GM12878 (cell line): ENCODE measurements around the gene PROSER3. TPM values are rescaled to one million over a fixed set of nuclear protein-coding genes. Genes with fewer than 3 reads are reported as not detected.

Experiments used
- ATAC-seq: fragments of 200-7000 bp; cut with Tn5 transposase; 3 replicates; pipeline ENCODE4 v1.9.1; 2020; ENCODE audit warnings: mild to moderate bottlenecking, moderate library complexity
- BruUV-seq: library from RNA; stranded (reverse); fragments of 400-500 nt; replicated peaks from 2 replicates; lab custom pipeline; 2021; lab: Mats Ljungman, UMichigan
- CTCF ChIA-PET: fragments of 300-600 bp; sonication (Branson Sonifier 250); formaldehyde crosslinking; extraction: SDS; loops from one replicate; lab custom pipeline; 2021; ENCODE audit warnings: inconsistent platforms; lab: Yijun Ruan, JAX
- POLR2A ChIA-PET: fragments of 350-600 bp; formaldehyde crosslinking; extraction: SDS; loops from one replicate; lab custom pipeline; 2021; ENCODE audit warnings: inconsistent platforms; lab: Charles Lee
- RAD21 ChIA-PET: fragments of 300-600 bp; sonication (Branson Sonifier 250); formaldehyde crosslinking; loops from one replicate; lab custom pipeline; 2023; ENCODE audit warnings: antibody characterized with exemption; ENCODE audit not compliant: unreplicated experiment; lab: Charles Lee
- SMC1A ChIA-PET: fragments of 300-600 bp; sonication (Branson Sonifier 250); formaldehyde crosslinking; loops from one replicate; lab custom pipeline; 2023; ENCODE audit not compliant: unreplicated experiment, uncharacterized antibody; lab: Charles Lee
- DNase-seq: peaks from one replicate; pipeline ENCODE4 v3.0.0-alpha.2; 2011; ENCODE audit warnings: low read depth, low spot score
- FAIRE-seq: peaks from 3 replicates; lab custom pipeline; 2011; peaks lifted over from hg19 to GRCh38; lab: Jason Lieb, UNC
- H2AFZ ChIP-seq: 2 replicates; pipeline ENCODE4 v1.6.0; 2011; ENCODE audit warnings: low read depth, low read length, control low read depth; ENCODE audit not compliant: control insufficient read depth
- H3K27ac ChIP-seq: 2 replicates; pipeline ENCODE4 v1.5.1; 2011; ENCODE audit warnings: control low read depth; ENCODE audit not compliant: control insufficient read depth, insufficient read depth
- H3K27me3 ChIP-seq, 2 experiments: replicated peaks in 1 of 2; 2 replicates each; pipeline versions ENCODE4 v1.6.0 to v1.6.1; 2011; ENCODE audit warnings: low read length in 1 of 2; ENCODE audit not compliant: control insufficient read depth in 2 of 2, insufficient read depth in 2 of 2
- H3K36me3 ChIP-seq, 2 experiments: 2 replicates each; pipeline ENCODE4 v1.5.1; 2011; ENCODE audit warnings: low read length in 1 of 2; ENCODE audit not compliant: control insufficient read depth in 2 of 2, insufficient read depth in 2 of 2
- H3K4me1 ChIP-seq: 2 replicates; pipeline ENCODE4 v1.6.1; 2011; ENCODE audit warnings: mild to moderate bottlenecking, low read length, moderate library complexity, mixed read lengths; ENCODE audit not compliant: control insufficient read depth, insufficient read depth
- H3K4me2 ChIP-seq: 2 replicates; pipeline ENCODE4 v1.6.0; 2011; ENCODE audit warnings: control low read depth; ENCODE audit not compliant: control insufficient read depth, insufficient read depth
- H3K4me3 ChIP-seq: fragments of 200-600 bp; sonication (generic); 2 replicates; pipeline ENCODE4 v1.5.1; 2016
- H3K79me2 ChIP-seq: 2 replicates; pipeline ENCODE4 v1.6.0; 2011; ENCODE audit warnings: low read length; ENCODE audit not compliant: control insufficient read depth, insufficient read depth
- H3K9ac ChIP-seq: 2 replicates; pipeline ENCODE4 v1.8.0; 2011; ENCODE audit warnings: low read length, control low read depth, mixed read lengths; ENCODE audit not compliant: control insufficient read depth, insufficient read depth
- H3K9me3 ChIP-seq: replicated peaks from 3 replicates; pipeline ENCODE4 v1.5.1; 2011; ENCODE audit warnings: mild to moderate bottlenecking, low read length; ENCODE audit not compliant: control insufficient read depth, insufficient read depth
- H4K20me1 ChIP-seq: 2 replicates; pipeline ENCODE4 v1.6.0; 2011; ENCODE audit not compliant: control insufficient read depth, insufficient read depth
- BACH1 ChIP-seq: fragments of 450-650 bp; IDR thresholded peaks from 2 replicates; pipeline ENCODE4 v1.6.1; 2017; ENCODE audit warnings: mild to moderate bottlenecking, borderline replicate concordance
- FOXK2 ChIP-seq: fragments of 450-650 bp; IDR thresholded peaks from 2 replicates; pipeline ENCODE4 v1.6.1; 2017; ENCODE audit warnings: mild to moderate bottlenecking, moderate library complexity
- IKZF1 ChIP-seq: fragments of 450-650 bp; conservative IDR thresholded peaks from 2 replicates; pipeline ENCODE4 v1.6.1; 2017; ENCODE audit warnings: antibody characterized with exemption, mild to moderate bottlenecking
- KAT2A ChIP-seq: conservative IDR thresholded peaks from 2 replicates; pipeline ENCODE4 v1.6.1; 2011; ENCODE audit warnings: low read depth, low read length; ENCODE audit not compliant: control insufficient read depth
- LARP7 ChIP-seq: fragments of 450-650 bp; IDR thresholded peaks from 2 replicates; pipeline ENCODE4 v1.6.1; 2017; ENCODE audit warnings: mild to moderate bottlenecking
- MTA3 ChIP-seq: IDR thresholded peaks from 2 replicates; pipeline ENCODE4 v1.6.1; 2012; ENCODE audit warnings: low read length, inconsistent platforms, borderline replicate concordance
- NBN ChIP-seq: fragments of 450-650 bp; IDR thresholded peaks from 2 replicates; pipeline ENCODE4 v1.6.1; 2016
- NR2C1 ChIP-seq: fragments of 450-650 bp; IDR thresholded peaks from 2 replicates; pipeline ENCODE4 v1.6.1; 2017; ENCODE audit warnings: antibody characterized with exemption, mild to moderate bottlenecking, moderate library complexity
- NR2C2 ChIP-seq: IDR thresholded peaks from 2 replicates; pipeline ENCODE4 v1.6.1; 2011; ENCODE audit warnings: borderline replicate concordance, low read depth; ENCODE audit not compliant: control insufficient read depth, insufficient read length
- PKNOX1 ChIP-seq: fragments of 450-650 bp; IDR thresholded peaks from 2 replicates; pipeline ENCODE4 v1.6.1; 2016; ENCODE audit warnings: mild to moderate bottlenecking
- RELB ChIP-seq: fragments of 450-650 bp; IDR thresholded peaks from 2 replicates; pipeline ENCODE4 v1.6.1; 2017; ENCODE audit warnings: low read depth, mild to moderate bottlenecking, moderate library complexity
- RFX5 ChIP-seq: IDR thresholded peaks from 2 replicates; pipeline ENCODE4 v1.6.1; 2011; ENCODE audit warnings: low read depth, low read length, improper control_type of control experiment
- SRF ChIP-seq, 2 experiments: IDR thresholded peaks; 2 replicates each; pipeline ENCODE4 v1.6.1; 2011; ENCODE audit warnings: low read depth in 2 of 2, low read length in 2 of 2, mild to moderate bottlenecking in 1 of 2, moderate library complexity in 1 of 2
- TAF1 ChIP-seq: IDR thresholded peaks from 2 replicates; pipeline ENCODE4 v1.6.1; 2011; ENCODE audit warnings: mild to moderate bottlenecking, low read depth, low read length, borderline replicate concordance
- TARDBP ChIP-seq: IDR thresholded peaks from 2 replicates; pipeline ENCODE4 v1.6.1; 2016; ENCODE audit warnings: borderline replicate concordance
- WGBS: methylation state at CpG from one replicate; pipeline ENCODE4 v1.1.6; 2016; ENCODE audit warnings: low lambda C conversion rate; ENCODE audit not compliant: insufficient replicate concordance, insufficient coverage; ENCODE audit errors: missing lambda C conversion rate; 5-methylcytosine and 5-hydroxymethylcytosine counted together
- in situ Hi-C: fragments of 300-500 bp; cut with MboI; formaldehyde crosslinking; loops from 9 replicates; pipeline ENCODE4 v1.14.3; 2018; ENCODE audit warnings: mixed read lengths
- intact Hi-C: fragments of 100-400 bp; cut with micrococcal nuclease; formaldehyde crosslinking; loops from one replicate; pipeline ENCODE4 v1.14.2; 2022; ENCODE audit not compliant: unreplicated experiment
- polyA plus RNA-seq, 11 experiments: library from polyadenylated mRNA; depleted of rRNA in 4 of 11; unstranded in 6 of 11; stranded (reverse) in 5 of 11; fragments of >200 nt; fragmentation: Nextera tagmentation in 4 of 11; fragmentation: Illumina TruSeq in 1 of 11; extraction: Ambion mirVana in 4 of 11; extraction: Trizol in 1 of 11; gene quantifications; 1 replicate in 1 of 11; 2 replicates in 10 of 11; pipeline versions ENCODE4 v1.2.1 to v1.2.3, GENCODE V29; 2011 to 2016; ENCODE audit warnings: inconsistent platforms in 2 of 11, missing spikeins in 2 of 11, low read depth in 1 of 11
- total RNA-seq, 4 experiments: library from RNA; depleted of rRNA in 3 of 4; stranded (reverse); fragments of >200 nt in 3 of 4; fragmentation: Illumina TruSeq in 1 of 4; extraction: Trizol in 1 of 4; gene quantifications; 2 replicates each; pipeline versions ENCODE4 v1.2.1 to v1.2.3, GENCODE V29; 2013 to 2021
- TF ChIP-seq, protein P1 (sequence below): fragments of 450-650 bp; IDR thresholded peaks from 2 replicates; pipeline ENCODE4 v1.6.1; 2017; ENCODE audit warnings: mild to moderate bottlenecking, moderate library complexity

The PROSER3 gene
- total and polyA plus RNA-seq, 10 of the 15 experiments (the other 5 are each of a cell fraction or from before 2014, with no cell fraction given): 0.85 to 25.1 (median 9.6) TPM

DNA sequence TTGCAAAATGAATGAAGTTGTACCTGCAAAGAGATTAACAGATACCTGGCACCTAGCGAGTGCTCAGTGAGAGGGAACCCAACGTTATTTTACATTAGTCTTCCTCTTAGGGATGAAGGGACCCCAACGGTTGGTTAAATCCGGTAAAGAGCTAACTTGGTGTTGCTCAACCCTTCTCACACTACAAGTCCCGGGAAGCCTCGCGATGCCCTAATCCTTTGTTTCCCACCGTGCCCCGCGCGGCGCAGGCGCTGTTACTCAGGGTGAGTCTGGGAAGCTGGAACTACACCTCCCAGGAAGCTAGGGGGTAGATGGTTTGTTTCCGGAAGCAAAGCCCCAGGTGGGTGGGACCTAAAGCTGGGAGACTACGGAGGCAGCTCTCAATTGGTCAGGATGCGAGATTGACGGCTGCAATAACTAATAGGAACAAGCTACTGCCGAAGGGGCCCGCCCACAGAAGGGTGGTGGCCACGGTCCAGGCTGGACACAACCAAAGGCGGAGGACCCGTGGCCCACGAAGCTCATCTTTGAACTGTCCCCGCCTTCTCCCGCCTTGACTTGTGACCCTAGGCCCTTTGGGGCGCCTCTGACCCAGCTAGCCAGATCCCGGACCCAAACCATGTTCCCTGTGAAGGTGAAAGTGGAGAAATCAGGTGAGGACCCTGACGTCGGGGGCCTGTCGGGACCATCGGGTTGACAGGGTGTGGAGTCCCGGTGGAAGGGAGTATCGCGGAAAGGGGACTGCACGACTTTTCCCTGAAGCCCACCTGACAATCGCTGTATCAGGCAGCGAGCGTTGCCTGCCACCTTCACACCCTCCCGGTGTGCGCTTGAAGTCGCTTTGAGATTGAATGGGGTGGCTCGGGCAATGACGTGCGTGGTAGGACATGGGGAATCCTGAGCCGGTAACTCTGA lies 9.6 kb upstream of the PROSER3 start, which contains the start of gene LIN37:
Gene LIN37, plus strand, starts transcription at position 471 of the 915 bp plus-strand sequence. Its CDS starts 149 bp downstream, at position 620.
- WGBS: 5% methylated on average over 45 of the region's 45 CpGs
- intact Hi-C loops: loop anchor here (2.0 kb wide), 1 partner anchor 182 kb away; no protein-coding TSS in a partner anchor
- CTCF ChIA-PET: interaction anchor here (0.6 to 1.8 kb wide), 11 partner anchors 9 to 200 kb away, joined by 3 to 19 read pairs (median 4); no protein-coding TSS in a partner anchor
- TSS peak; percentile 71 for BruUV-seq
- Histone ChIP-seq H3K4me3 (peak within 1 kb of the TSS; percentile 81), H4K20me1 (no peaks in the 10 kb centered on the region), H3K4me1 (peaks cover 19% of the 10 kb centered on the region), H3K36me3 (peaks cover 0 to 2% of the 10 kb centered on the region in 2 experiments; a peak in 1 of 4 replicates), H2AFZ (peak within 1 kb of the TSS; percentile 78), H3K27me3 (no peaks in the 10 kb centered on the region), H3K9me3 (no peaks in the 10 kb centered on the region), H3K9ac (peak within 1 kb of the TSS; percentile 66), H3K79me2 (peaks cover 17% of the 10 kb centered on the region), H3K27ac (peak within 1 kb of the TSS; percentile 59), H3K4me2 (peak within 1 kb of the TSS; percentile 92)
- SMC1A ChIA-PET: interaction anchor here (0.7 to 1.5 kb wide), 7 partner anchors 30 to 183 kb away, joined by 3 to 6 read pairs (median 4); no protein-coding TSS in a partner anchor
- in situ Hi-C loops: no loop called here
- FAIRE-seq: peak; percentile 99
- POLR2A ChIA-PET: interaction anchor here (0.6 to 1.7 kb wide), 19 partner anchors 8 to 418 kb away, joined by 3 to 27 read pairs (median 4); partner anchors contain the start of genes ARHGAP33, COX6B1, HSPB6 and PROSER3
- ATAC-seq: peak; percentile 85
- RAD21 ChIA-PET: interaction anchor here (0.7 to 1.9 kb wide), 15 partner anchors 9 to 238 kb away, joined by 3 to 16 read pairs (median 4); partner anchors contain the start of gene PROSER3
- DNase-seq: peak; percentile 99
- TF ChIP-seq NR2C2: no peak
- peak; percentile 55 for TF ChIP-seq NBN
- TF ChIP-seq, protein P1, sequence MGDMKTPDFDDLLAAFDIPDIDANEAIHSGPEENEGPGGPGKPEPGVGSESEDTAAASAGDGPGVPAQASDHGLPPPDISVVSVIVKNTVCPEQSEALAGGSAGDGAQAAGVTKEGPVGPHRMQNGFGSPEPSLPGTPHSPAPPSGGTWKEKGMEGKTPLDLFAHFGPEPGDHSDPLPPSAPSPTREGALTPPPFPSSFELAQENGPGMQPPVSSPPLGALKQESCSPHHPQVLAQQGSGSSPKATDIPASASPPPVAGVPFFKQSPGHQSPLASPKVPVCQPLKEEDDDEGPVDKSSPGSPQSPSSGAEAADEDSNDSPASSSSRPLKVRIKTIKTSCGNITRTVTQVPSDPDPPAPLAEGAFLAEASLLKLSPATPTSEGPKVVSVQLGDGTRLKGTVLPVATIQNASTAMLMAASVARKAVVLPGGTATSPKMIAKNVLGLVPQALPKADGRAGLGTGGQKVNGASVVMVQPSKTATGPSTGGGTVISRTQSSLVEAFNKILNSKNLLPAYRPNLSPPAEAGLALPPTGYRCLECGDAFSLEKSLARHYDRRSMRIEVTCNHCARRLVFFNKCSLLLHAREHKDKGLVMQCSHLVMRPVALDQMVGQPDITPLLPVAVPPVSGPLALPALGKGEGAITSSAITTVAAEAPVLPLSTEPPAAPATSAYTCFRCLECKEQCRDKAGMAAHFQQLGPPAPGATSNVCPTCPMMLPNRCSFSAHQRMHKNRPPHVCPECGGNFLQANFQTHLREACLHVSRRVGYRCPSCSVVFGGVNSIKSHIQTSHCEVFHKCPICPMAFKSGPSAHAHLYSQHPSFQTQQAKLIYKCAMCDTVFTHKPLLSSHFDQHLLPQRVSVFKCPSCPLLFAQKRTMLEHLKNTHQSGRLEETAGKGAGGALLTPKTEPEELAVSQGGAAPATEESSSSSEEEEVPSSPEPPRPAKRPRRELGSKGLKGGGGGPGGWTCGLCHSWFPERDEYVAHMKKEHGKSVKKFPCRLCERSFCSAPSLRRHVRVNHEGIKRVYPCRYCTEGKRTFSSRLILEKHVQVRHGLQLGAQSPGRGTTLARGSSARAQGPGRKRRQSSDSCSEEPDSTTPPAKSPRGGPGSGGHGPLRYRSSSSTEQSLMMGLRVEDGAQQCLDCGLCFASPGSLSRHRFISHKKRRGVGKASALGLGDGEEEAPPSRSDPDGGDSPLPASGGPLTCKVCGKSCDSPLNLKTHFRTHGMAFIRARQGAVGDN: peak; percentile 31; the same call in 1 of the 2 replicates
- peak; percentile 99 for TF ChIP-seq PKNOX1
- TF ChIP-seq SRF (IDR thresholded peaks at IDR 0.05; ENCODE audit: low read depth in 2 of 2, low read length in 2 of 2): 0 out of 4 replicates have a peak, but pooled peaks of 1 of the 2 experiments have one; percentile 55
- TF ChIP-seq RELB: peak; percentile 83
- peak; percentile 79 for TF ChIP-seq LARP7
- peak; percentile 84 for TF ChIP-seq BACH1
- peak; percentile 99 for TF ChIP-seq IKZF1
- TF ChIP-seq FOXK2: peak; percentile 79
- TF ChIP-seq KAT2A: no peak
- peak; percentile 6; the same call in 1 of the 2 replicates for TF ChIP-seq TARDBP
- peak; percentile 29; the same call in 1 of the 2 replicates for TF ChIP-seq TAF1
- peak; percentile 95 for TF ChIP-seq NR2C1
- TF ChIP-seq RFX5: 0 out of 2 replicates have a peak, but pooled peaks have one; percentile 38
- TF ChIP-seq MTA3: no peak
